ENCODE results near the gene HSPB3. TPM values are rescaled to one million over a fixed set of nuclear protein-coding genes. Genes with fewer than 3 reads are reported as not detected.
A peak's percentile ranks its signal among the peaks of the same experiment; 100 is the strongest.

HSPB3 gene, protein sequence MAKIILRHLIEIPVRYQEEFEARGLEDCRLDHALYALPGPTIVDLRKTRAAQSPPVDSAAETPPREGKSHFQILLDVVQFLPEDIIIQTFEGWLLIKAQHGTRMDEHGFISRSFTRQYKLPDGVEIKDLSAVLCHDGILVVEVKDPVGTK
- not detected in 2 replicates for polyA plus RNA-seq (2013)

DNA sequence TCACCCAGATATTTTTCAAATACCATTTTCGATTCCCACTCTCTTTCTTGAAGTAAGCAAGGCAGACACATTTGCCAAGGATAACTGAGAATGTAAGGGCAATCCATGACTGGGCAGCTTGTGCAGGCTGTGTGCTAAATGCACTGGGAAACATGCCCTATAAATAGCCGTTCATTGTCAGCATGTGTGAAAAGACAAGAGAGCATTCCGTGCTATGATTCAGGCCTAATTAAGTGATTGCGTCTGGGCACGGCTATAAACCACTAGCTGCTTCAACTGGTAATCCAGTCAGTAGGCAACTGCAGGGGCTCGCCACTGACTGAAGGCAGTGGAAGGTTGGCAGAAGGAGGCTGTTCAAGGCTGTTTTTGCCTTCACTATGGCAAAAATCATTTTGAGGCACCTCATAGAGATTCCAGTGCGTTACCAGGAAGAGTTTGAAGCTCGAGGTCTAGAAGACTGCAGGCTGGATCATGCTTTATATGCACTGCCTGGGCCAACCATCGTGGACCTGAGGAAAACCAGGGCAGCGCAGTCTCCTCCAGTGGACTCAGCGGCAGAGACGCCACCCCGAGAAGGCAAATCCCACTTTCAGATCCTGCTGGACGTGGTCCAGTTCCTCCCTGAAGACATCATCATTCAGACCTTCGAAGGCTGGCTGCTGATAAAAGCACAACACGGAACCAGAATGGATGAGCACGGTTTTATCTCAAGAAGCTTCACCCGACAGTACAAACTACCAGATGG, at the start of gene HSPB3:
Gene HSPB3 (plus strand): TSS at position 287 of the 745 bp plus-strand sequence. CDS start 91 bp downstream, at position 378.
- Histone ChIP-seq H4K12ac (ENCODE audit: low read depth, low read length) (no peak within 1 kb of the TSS), H3K14ac (ENCODE audit: low read length) (peak within 1 kb of the TSS; percentile 35), H3K23ac (ENCODE audit: low read length) (no peak within 1 kb of the TSS), H2AK5ac (ENCODE audit: low read length) (peak within 1 kb of the TSS; percentile 89), H3K36me3 (ENCODE audit: control insufficient read depth in 1 of 2, insufficient read depth in 2 of 2, low read length in 2 of 2) (no peaks in the 10 kb centered on the region), H4K91ac (ENCODE audit: low read depth, low read length) (no peak within 1 kb of the TSS), H2BK120ac (ENCODE audit: insufficient read depth, low read length, poor library complexity) (no peak within 1 kb of the TSS), H2BK12ac (ENCODE audit: low read length) (peak within 1 kb of the TSS; percentile 70), H3K4me2 (ENCODE audit: low read length) (no peak within 1 kb of the TSS), H3K79me1 (ENCODE audit: low read length) (no peaks in the 10 kb centered on the region), H3K4ac (ENCODE audit: low read depth, low read length) (no peak within 1 kb of the TSS), H2BK5ac (ENCODE audit: low read depth, low read length, poor library complexity) (no peak within 1 kb of the TSS), H3K79me2 (ENCODE audit: control insufficient read depth, insufficient read depth, low read length, poor library complexity) (no peaks in the 10 kb centered on the region), H3K9ac (ENCODE audit: low read length) (no peak within 1 kb of the TSS), H3K27me3 (ENCODE audit: insufficient read depth, low read length) (no peaks in the 10 kb centered on the region), H3K4me3 (ENCODE audit: low read depth, low read length) (no peak within 1 kb of the TSS), H2AFZ (ENCODE audit: insufficient read depth, low read length, poor library complexity) (no peak within 1 kb of the TSS), H3K27ac (ENCODE audit: low read depth, low read length) (no peak within 1 kb of the TSS), H3K4me1 (ENCODE audit: control insufficient read depth in 1 of 2, insufficient read depth in 2 of 2, low read length in 2 of 2) (peaks cover 7 to 8% of the 10 kb centered on the region in 2 experiments), H3K9me3 (ENCODE audit: insufficient read depth, low read depth, low read length) (peaks cover 2% of the 10 kb centered on the region), H3K18ac (ENCODE audit: low read length) (no peak within 1 kb of the TSS), H4K8ac (ENCODE audit: low read depth, low read length) (no peak within 1 kb of the TSS)
- peak; percentile 49 to 64 for DNase-seq
- no CpG with 5 or more reads among the region's 18 CpGs for WGBS (ENCODE audit: extremely low coverage, insufficient coverage, insufficient read length)

DNA sequence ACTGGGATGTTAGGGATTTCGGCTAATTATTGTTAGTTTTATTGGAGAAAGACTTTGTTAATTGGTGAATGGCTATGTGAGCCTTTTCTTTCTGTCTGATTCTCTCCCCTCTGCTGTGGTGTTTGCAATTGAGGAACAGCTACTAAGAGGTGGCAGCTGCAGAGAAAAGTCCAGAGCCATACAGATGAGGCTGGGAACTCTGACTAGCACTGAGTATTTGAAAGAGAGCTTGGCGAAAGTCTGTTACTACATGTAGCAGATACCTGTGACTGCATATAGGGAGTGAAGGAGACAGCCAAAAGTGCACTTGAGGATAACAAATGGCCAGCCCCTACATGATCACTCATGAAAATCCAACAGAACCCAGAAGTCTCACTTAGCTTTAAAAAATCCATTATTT, 44.3 kb upstream of the HSPB3 start:
- Histone ChIP-seq H4K8ac (ENCODE audit: low read depth, low read length) (no peak overlapping the region), H3K36me3 (ENCODE audit: control insufficient read depth in 1 of 2, insufficient read depth in 2 of 2, low read length in 2 of 2) (no peaks in the 10 kb centered on the region), H3K27me3 (ENCODE audit: insufficient read depth, low read length) (no peaks in the 10 kb centered on the region), H3K79me2 (ENCODE audit: control insufficient read depth, insufficient read depth, low read length, poor library complexity) (no peaks in the 10 kb centered on the region), H3K27ac (ENCODE audit: low read depth, low read length) (no peak overlapping the region), H3K4me3 (ENCODE audit: low read depth, low read length) (no peak overlapping the region), H2AK5ac (ENCODE audit: low read length) (no peak overlapping the region), H4K91ac (ENCODE audit: low read depth, low read length) (no peak overlapping the region), H3K9ac (ENCODE audit: low read length) (no peak overlapping the region), H3K9me3 (ENCODE audit: insufficient read depth, low read depth, low read length) (no peaks in the 10 kb centered on the region), H2BK5ac (ENCODE audit: low read depth, low read length, poor library complexity) (no peak overlapping the region), H4K12ac (ENCODE audit: low read depth, low read length) (no peak overlapping the region), H3K4me1 (ENCODE audit: control insufficient read depth in 1 of 2, insufficient read depth in 2 of 2, low read length in 2 of 2) (peaks cover 1 to 3% of the 10 kb centered on the region in 2 experiments), H2BK12ac (ENCODE audit: low read length) (no peak overlapping the region), H3K4ac (ENCODE audit: low read depth, low read length) (no peak overlapping the region), H2AFZ (ENCODE audit: insufficient read depth, low read length, poor library complexity) (no peak overlapping the region), H3K18ac (ENCODE audit: low read length) (no peak overlapping the region), H2BK120ac (ENCODE audit: insufficient read depth, low read length, poor library complexity) (no peak overlapping the region), H3K14ac (ENCODE audit: low read length) (no peak overlapping the region), H3K4me2 (ENCODE audit: low read length) (no peak overlapping the region), H3K79me1 (ENCODE audit: low read length) (peaks cover 2% of the 10 kb centered on the region), H3K23ac (ENCODE audit: low read length) (no peak overlapping the region)
- DNase-seq: no peak
- WGBS (ENCODE audit: extremely low coverage, insufficient coverage, insufficient read length): 100% methylated on average over 1 of the region's 2 CpGs

DNA sequence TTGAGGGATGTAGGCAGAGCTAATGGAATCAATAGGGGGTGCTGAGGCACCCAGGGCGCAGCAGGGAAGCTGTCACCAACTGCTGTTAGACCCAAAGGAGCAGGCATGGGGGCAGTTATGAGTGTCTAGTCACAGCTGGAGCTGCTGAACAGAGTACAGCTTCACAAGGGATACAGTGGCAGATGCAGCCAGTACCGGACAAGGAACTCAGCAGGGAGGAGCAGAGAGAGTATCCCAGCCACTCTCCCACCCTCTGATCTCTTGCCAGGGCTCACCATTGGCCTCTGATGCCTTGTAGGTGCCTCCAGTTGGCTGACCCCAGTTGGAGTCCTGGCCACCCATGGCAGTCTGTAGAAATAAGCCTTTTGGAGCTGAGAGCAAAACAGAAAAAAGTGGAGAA, 42.6 kb upstream of the HSPB3 start:
- no peak for DNase-seq
- peak overlapping the region; percentile 23 for H2BK12ac ChIP-seq (ENCODE audit: low read length)
- H3K9me3 ChIP-seq (ENCODE audit: insufficient read depth, low read depth, low read length): no peaks in the 10 kb centered on the region
- no peak overlapping the region for H4K12ac ChIP-seq (ENCODE audit: low read depth, low read length)
- no CpG with 5 or more reads among the region's 2 CpGs for WGBS (ENCODE audit: extremely low coverage, insufficient coverage, insufficient read length)
- H2BK5ac ChIP-seq (ENCODE audit: low read depth, low read length, poor library complexity): no peak overlapping the region
- H4K91ac ChIP-seq (ENCODE audit: low read depth, low read length): no peak overlapping the region
- H3K4me2 ChIP-seq (ENCODE audit: low read length): no peak overlapping the region
- no peak overlapping the region for H3K9ac ChIP-seq (ENCODE audit: low read length)
- H3K27ac ChIP-seq (ENCODE audit: low read depth, low read length): no peak overlapping the region
- no peaks in the 10 kb centered on the region for H3K36me3 ChIP-seq (ENCODE audit: control insufficient read depth in 1 of 2, insufficient read depth in 2 of 2, low read length in 2 of 2)
- H3K14ac ChIP-seq (ENCODE audit: low read length): no peak overlapping the region
- no peak overlapping the region for H4K8ac ChIP-seq (ENCODE audit: low read depth, low read length)
- no peak overlapping the region for H3K18ac ChIP-seq (ENCODE audit: low read length)
- no peak overlapping the region for H3K4me3 ChIP-seq (ENCODE audit: low read depth, low read length)
- H3K79me2 ChIP-seq (ENCODE audit: control insufficient read depth, insufficient read depth, low read length, poor library complexity): no peaks in the 10 kb centered on the region
- no peak overlapping the region for H2BK120ac ChIP-seq (ENCODE audit: insufficient read depth, low read length, poor library complexity)
- no peak overlapping the region for H3K23ac ChIP-seq (ENCODE audit: low read length)
- peaks cover 3 to 6% of the 10 kb centered on the region in 2 experiments for H3K4me1 ChIP-seq (ENCODE audit: control insufficient read depth in 1 of 2, insufficient read depth in 2 of 2, low read length in 2 of 2)
- no peak overlapping the region for H2AFZ ChIP-seq (ENCODE audit: insufficient read depth, low read length, poor library complexity)
- H2AK5ac ChIP-seq (ENCODE audit: low read length): no peak overlapping the region
- H3K4ac ChIP-seq (ENCODE audit: low read depth, low read length): no peak overlapping the region
- peaks cover 2% of the 10 kb centered on the region for H3K79me1 ChIP-seq (ENCODE audit: low read length)
- H3K27me3 ChIP-seq (ENCODE audit: insufficient read depth, low read length): no peaks in the 10 kb centered on the region

DNA sequence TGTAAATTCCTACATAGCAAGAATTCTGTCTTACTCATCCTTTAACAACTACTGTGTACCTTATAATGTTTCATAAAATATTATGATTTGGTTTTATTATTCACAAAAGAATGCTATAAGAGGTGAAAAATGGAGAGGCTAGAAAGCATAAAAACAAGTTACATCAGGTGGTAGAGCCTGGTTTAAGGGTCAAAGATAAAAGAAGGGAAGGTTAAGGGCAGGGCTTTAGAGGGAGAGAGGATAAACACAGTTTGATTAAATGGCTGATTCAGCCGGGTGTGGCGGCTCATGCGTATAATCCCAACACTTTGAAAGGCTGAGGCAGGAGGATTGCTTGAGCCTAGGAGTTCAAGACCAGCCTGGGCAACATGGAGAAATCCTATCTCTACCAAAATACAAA, 40.4 kb upstream of the HSPB3 start:
- DNase-seq: no peak
- H2BK5ac ChIP-seq (ENCODE audit: low read depth, low read length, poor library complexity): no peak overlapping the region
- WGBS (ENCODE audit: extremely low coverage, insufficient coverage, insufficient read length): no CpG with 5 or more reads among the region's 3 CpGs
- H3K23ac ChIP-seq (ENCODE audit: low read length): no peak overlapping the region
- H3K27me3 ChIP-seq (ENCODE audit: insufficient read depth, low read length): no peaks in the 10 kb centered on the region
- H3K27ac ChIP-seq (ENCODE audit: low read depth, low read length): no peak overlapping the region
- peaks cover 2% of the 10 kb centered on the region for H3K79me1 ChIP-seq (ENCODE audit: low read length)
- H3K4me2 ChIP-seq (ENCODE audit: low read length): no peak overlapping the region
- H4K12ac ChIP-seq (ENCODE audit: low read depth, low read length): no peak overlapping the region
- no peak overlapping the region for H3K14ac ChIP-seq (ENCODE audit: low read length)
- no peaks in the 10 kb centered on the region for H3K36me3 ChIP-seq (ENCODE audit: control insufficient read depth in 1 of 2, insufficient read depth in 2 of 2, low read length in 2 of 2)
- peak overlapping the region; percentile 63 for H2BK120ac ChIP-seq (ENCODE audit: insufficient read depth, low read length, poor library complexity)
- H4K91ac ChIP-seq (ENCODE audit: low read depth, low read length): peak overlapping the region; percentile 57
- H3K9ac ChIP-seq (ENCODE audit: low read length): no peak overlapping the region
- no peak overlapping the region for H4K8ac ChIP-seq (ENCODE audit: low read depth, low read length)
- H2AK5ac ChIP-seq (ENCODE audit: low read length): no peak overlapping the region
- H3K9me3 ChIP-seq (ENCODE audit: insufficient read depth, low read depth, low read length): no peaks in the 10 kb centered on the region
- no peak overlapping the region for H2AFZ ChIP-seq (ENCODE audit: insufficient read depth, low read length, poor library complexity)
- no peak overlapping the region for H3K4ac ChIP-seq (ENCODE audit: low read depth, low read length)
- peaks cover 3 to 6% of the 10 kb centered on the region in 2 experiments for H3K4me1 ChIP-seq (ENCODE audit: control insufficient read depth in 1 of 2, insufficient read depth in 2 of 2, low read length in 2 of 2)
- H3K4me3 ChIP-seq (ENCODE audit: low read depth, low read length): no peak overlapping the region
- H2BK12ac ChIP-seq (ENCODE audit: low read length): no peak overlapping the region
- no peaks in the 10 kb centered on the region for H3K79me2 ChIP-seq (ENCODE audit: control insufficient read depth, insufficient read depth, low read length, poor library complexity)
- no peak overlapping the region for H3K18ac ChIP-seq (ENCODE audit: low read length)

All from trophoblast cell (in vitro differentiated cells and primary cell).